EH (cell line): ENCODE measurements around the gene ADAD2.

Experiments used
- DNase-seq: peaks from one replicate; pipeline ENCODE4 v3.0.0-alpha.2; 2015; ENCODE audit warnings: low read depth

ADAD2 gene

DNA sequence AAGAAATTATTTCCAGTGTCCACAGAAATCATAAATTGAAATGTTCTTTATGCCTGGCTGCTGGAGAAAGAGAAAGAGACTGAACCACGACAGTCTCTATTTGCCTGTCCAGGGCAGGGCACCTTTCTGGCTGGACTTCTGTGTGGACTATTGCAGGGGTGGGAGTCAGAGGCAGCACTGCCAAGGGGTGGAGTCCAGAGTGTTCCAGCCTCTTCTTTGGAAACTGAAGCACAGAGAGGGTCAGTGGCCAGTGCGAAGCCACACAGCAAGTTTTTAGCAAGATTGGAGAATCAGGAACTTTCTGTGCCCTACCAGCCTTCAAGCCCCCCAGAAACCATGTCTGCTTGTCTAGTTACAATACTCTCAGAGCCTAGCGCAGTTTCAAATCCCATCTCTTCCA, 33.6 kb downstream of the ADAD2 start:
- DNase-seq = no peak

DNA sequence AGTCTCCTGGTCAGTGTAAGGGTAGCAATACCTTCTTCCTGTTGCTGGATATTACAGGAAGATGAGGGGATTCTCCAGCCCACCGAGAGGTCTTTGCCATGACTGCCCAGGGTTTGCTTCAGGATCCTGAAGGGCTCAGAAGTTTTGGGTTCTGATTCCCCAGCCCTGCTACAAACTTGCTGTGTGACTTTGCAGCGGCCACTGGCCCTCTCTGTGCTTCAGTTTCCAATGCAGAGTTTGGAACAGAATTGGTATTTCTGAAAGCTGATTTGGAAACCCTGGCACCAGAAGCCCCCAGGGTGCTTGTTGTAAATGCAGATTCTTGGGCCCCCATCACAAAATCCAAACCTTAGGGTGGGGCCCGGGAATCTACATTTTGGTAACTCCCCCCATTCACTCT, 34.2 kb downstream of the ADAD2 start:
- no peak for DNase-seq

DNA sequence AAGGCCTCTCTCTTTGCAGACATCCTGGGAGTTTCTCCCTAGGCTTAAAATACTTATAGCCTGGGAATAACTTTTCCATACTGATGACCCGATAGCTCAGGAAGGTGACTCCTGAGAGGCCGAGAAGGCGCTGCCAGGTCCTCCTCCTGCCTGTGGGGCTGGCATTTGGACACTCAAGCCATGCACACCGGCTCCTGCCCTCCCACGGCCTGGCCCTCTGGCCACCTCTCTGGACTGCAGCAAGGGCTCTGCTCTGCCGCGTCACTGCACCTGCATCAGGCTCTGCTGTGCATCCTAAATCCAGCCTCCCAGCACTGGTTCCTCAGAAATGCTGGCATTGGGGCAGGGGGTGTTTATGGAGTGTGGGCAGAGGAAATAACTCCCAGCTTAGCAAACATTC, 34.6 kb downstream of the ADAD2 start:
- no peak for DNase-seq

DNA sequence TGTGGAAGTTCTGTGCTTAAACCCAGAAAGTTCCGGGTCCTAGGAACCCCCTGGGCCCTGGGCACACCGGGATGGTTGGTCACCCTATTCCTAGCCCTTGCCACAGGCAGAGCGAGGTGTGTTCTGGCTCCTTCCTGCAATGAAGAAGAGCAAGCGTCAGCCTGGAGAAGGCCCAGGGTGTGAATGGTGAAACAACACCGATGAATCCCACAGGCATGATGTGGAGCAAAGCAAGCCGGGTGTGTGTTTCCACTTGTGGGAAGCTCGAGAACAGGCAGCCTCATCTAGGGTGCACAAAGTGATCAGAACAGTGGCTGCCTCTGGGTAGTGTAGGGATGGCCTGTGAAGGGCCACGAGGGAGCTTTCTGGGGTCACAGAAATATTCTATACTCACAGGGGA, 35.1 kb downstream of the ADAD2 start:
- DNase-seq = peak; percentile 67

DNA sequence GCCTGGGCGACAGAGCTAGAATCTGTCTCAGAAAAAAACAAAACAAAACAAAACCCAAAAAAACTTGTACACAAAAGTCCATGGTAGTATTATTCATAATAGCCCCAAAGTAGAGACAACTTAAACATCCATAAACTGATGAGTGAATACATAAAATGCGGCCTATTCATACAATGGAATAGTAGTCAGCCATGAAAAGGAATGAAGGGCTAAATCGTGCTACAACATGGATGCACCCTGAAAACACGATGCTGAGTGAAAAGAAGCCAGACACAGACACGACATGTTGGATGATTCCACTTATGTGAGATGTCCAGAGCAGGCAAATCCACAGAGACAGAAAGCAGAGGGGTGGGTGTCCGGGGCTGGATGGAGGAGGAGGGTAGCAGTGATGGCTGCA, 36.6 kb downstream of the ADAD2 start:
- no peak for DNase-seq

DNA sequence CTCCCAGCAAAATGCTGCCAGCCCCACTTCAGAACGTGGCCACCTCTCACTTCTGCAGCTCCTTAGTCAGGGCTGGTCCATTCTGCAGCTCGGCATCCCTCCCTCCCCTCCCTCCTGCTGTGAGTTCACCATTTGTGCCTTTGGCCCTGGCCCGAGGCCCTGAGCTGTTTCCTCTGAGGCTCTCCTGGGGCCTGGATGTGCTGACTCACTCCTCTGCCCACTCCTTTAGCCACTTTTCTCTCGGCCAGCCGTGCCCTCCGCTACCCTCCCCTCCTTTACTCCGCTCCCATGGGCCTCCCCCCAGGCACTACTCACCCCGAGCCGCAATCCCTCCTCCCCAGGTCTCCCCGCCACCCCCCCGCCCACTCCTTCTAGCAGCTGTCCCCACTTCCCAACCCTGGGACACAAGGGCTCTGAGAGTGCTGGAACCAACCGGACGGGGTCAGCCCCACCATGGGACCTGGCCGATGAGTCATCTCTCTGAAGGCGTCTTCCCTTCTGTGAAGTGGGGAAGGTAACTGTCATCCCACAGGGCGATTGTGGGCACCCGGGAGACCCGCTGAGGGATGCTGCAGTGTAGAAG, 37.4 kb downstream of the ADAD2 start:
- DNase-seq = peak; percentile 94

DNA sequence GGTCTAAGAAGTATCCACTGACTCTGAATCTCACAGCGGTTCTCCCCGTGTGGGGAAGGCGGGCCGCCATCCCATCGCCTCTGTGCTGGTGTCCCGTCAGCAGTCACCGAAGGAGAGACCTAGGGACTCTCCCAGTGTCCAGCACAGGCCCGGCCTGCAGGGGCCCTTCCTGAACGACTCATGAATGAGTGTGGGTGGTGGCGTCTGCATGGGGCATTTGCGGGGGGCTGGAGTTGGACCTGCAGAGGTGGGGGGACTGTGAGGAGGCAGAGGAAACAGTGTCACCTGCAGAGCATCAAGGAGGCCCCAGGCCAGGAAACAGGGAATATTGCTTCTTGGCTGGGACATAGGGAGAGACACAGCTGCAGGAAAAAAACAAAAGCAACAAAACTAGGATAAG, 38.5 kb downstream of the ADAD2 start:
- DNase-seq = no peak

DNA sequence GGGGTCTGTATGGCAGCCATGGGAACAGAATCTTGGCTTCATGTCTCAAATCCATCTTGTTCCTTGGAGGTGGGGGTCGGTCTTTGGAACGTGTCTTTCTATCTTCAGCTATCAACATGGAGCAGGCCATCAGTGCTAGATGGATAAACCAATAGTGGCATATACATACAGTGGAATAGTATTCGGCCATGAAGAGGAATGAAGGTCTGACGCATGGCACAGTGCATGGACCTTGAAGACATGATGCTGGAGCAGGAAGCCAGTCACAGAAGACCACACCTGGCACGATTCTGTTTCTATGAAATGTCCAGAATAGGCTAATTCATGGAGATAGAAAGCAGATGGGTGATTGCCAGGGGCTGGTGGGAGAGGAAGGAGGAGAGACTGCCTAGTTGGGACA, 41.1 kb downstream of the ADAD2 start:
- DNase-seq = no peak

DNA sequence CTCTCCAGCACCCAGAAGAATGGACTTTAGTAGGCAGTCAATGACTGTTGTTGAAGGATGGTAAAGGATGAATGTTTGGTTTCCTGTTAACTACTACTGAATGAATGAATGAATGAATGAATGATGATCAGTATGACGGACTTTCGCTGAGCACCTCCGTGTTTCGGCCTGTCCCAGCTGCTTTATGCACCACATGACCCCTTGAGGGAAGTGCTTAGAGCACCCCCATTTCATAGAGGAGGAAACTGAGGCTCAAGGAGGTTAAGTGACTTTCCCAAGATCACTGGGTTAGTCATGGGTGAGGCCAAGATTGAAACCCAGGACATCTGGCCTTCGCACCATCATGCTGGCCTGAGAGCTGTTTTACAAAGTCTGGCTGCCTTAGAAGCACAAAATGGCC, 42.0 kb downstream of the ADAD2 start:
- no peak for DNase-seq

DNA sequence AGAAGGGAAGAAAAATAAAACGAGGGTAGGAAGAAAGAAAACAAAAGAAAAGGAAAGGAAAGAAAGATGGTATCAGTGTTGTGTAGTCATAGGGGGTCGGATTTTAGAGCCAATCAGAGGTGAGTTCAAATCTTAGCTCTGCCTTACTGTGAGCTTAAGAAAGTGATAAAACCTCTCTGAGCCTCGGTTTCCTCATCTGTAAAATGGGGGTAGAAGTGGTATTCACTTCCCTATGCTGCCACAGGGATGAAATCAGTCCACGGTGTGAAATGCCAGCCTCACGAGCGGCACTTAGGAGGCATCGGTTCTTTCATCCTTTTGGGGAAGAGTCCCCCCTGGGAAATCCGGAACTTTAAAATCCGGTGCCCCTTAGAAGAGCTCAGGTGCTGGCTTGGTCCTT, 42.8 kb downstream of the ADAD2 start:
- no peak for DNase-seq

DNA sequence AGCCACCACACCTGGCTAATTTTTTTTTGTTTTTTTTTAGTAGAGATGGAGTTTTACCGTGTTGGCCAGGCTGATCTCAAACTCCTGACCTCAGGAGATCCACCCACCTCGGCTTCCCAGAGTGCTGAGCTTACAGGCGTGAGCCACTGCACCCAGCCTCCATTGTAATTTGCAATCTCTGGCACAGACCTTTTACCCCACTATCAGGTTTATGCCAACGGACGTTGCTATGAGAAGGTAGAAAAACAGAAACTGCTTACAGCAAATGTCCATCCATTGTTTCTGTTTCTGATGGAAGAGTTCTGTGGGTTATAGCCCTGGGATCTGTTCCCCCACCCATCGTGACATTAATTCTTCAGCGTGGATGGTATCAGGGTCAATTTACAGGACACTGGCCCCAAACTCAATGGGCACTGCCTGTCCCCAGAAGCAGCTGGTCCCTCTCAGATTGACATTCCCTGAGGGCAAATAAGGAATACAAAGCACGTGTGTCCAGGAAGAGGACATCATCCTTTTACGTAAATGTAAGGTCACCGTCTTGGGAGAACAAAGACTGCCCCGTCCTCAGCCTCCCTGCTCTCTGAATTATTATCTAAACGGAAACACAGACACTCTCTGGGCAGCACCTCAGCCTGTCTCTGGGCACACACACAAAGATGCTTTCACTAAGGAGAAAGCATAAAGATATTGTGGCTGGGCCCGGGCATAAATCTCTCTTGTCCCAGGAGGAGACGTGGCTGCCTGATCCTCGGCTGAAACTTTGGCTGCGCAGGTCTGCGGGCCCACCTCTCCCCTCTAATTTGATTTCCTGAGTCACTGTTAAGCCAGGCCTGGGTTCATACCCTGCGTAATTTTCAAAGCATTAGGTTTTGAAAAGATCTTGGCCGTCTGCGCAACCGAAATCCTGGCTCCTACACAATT, 43.6 kb downstream of the ADAD2 start:
- DNase-seq = no peak

DNA sequence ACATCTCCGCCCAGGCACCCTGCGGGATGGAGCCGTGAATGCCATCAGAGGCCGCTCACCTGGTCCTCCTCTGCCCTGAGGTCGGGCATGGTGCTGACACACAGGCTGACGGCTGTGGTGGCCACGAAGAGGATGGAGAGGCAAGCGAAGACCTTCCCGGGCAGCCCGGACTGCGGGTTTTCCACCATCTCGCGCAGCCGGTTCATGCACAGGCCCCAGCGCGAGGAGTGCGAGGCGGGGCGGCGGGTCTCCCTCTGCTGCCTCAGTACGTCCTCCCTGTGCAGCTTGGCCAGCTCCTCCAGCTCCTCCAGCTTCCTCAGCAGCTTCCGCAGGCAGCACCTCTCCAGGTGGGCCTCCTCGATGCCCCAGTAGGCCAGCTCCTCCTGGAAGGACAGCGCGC, 45.7 kb downstream of the ADAD2 start:
- DNase-seq = no peak

DNA sequence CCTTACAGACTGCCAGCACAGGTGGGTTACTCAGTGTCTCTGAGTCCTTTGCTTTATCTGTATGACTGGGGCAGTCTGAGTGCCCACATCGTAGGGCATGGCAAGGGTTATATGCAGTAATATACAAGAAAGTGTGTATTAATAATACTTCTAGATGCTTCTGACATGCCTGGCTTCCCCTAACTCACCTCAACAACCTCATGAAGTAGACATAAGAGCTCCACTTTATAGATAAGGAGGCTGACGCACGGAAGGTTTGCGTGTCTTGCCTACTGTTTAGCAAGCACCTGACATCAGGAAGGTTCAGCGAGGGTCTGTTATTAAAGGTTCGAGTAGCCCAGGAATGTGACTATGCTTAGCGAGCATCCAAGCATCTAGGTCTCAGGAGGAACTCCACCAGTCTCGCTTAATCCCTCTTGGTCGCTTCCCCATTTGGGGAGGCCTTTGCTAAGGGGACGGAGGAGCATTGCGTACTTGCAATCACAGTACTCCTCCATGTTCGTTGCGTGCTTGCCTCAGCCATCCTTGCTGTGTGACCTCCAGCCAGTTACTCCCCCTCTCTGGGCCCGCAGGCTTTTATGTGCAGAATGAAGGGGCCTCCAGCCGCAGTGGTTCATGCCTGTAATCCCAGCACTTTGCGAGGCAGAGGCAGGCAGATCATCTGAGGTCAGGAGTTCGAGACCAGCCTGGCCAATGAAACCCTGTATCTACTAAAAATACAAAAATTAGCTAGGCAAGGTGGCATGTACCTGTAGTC, 47.2 kb downstream of the ADAD2 start:
- no peak for DNase-seq

DNA sequence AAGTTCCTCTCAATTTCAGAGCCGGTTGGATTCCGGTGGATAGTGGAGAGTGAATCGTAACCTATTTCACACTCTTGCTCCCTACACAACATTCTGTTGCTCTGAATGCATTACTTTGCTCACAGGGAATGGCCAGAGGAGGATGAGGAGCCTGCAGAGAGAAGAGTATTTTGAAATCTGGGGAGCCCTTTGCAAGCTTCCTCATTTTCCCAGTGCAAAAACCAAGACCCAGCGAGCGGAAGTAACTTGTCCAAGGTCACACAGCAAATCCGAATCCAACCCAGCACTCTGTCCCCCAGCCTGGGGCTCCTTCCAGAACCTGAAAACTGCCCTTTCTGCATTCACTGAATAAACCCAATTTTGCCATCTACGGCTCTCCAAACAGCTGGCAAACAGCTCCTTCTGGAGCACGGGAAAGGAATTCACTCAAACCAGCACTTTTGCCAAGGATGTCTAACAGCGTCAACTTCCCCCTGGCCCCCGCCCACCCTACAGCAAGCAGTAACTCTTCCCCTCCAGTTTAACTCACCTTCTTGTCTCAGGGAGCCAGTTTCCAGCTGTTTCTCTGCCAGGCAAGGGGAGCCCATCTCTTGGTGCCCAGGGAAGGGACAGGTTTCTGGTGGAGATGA, 48.3 kb downstream of the ADAD2 start:
- DNase-seq = peak; percentile 27

DNA sequence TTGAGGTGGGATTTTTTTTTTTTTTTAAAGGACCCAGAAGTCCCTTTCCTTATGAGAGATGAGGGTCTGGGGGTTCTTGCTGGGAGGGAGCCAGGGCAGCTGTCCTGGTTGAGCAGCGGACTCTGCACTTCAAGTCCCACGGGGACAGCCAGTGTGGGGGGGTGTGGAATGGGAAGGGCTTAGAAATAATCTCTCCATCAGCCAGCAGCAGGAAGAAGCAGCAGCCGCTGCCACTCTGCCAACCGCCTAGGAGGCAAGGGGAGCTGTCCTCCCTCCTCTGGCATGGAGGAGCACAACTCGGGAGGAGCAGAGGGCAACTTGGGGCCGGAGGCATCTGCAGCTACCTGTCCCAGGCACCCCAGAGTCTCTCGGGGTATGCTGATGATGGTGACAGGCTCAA, 49.0 kb downstream of the ADAD2 start, which contains the start of gene KCNG4:
KCNG4 (minus strand) TSS at position 104 of the 400 bp plus-strand sequence. CDS start 2,527 bp downstream, outside the sequence.
- DNase-seq = no peak

DNA sequence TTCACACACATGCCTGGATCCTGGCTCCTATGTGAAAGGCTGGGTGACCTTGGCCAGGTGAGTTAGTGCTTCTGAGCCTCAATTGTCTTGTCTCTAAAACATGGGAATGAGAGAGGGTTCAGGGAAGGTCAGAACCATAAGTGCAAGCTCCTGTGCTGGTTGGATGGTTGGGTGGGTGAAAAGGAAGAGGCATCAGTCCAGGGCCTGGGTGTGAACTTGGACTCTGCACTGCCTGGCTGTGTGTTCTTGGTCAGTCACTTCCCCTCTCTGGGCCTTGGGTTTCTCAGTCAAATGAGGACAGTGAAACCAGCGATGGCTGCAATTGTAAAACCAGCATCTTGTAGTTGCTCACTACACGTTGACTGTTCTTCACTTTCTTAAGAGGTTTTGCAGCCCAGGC, 49.5 kb downstream of the ADAD2 start:
- no peak for DNase-seq

DNA sequence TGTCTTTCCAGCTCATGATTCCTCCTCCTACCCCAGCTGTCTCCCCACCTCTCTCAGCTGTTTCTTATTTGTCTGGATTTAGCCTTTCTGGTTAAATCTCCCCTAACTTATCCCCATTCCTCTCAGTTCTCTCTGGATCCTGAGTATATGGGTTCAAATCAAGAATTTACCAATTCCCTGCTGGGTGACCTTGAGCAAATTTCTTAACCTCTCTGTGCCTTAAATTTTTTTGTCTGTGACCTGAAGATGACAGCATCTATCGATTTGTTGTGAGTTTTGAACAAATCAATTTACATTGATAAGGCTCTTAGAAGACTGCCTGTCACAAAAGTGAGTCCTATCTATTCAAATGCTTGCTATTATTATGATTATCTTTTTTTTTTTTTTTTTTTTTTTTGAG, 50.8 kb downstream of the ADAD2 start:
- no peak for DNase-seq

DNA sequence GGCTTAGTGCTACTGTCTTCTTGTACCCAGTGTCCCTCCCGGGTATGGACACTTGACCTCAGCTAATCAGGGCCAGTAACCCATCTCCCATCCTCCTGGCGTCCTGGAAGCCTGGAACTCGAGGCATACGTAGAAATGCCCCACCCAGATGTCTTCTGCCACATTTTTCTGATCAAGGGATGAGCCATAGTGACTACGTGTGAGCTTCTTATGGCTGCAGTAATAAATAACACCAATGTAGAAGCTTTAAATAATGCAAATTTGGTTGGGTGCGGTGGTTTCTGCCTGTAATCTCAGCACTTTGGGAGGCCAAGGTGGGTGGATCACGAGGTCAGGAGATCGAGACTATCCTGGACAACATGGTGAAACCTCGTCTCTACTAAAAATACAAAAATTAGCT, 51.9 kb downstream of the ADAD2 start:
- no peak for DNase-seq

DNA sequence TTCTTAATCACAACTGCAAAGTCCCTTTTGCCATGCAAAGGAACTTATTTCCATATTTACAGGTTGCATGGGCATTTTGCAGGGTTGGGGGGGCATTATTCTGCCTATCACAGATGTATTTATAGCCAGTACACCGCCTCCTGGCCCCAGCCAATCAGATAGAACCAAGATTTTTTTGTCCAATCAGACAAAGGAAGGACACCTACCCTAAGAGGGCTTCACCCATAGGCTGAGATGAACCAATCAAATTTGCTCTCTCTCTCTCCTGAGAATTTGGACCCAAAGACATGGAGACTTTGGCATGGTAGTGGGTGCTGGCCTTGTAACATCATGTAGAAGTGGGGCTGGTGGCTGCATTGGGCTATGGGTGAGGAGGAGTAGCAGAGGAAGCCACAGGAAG, 52.8 kb downstream of the ADAD2 start:
- no peak for DNase-seq

DNA sequence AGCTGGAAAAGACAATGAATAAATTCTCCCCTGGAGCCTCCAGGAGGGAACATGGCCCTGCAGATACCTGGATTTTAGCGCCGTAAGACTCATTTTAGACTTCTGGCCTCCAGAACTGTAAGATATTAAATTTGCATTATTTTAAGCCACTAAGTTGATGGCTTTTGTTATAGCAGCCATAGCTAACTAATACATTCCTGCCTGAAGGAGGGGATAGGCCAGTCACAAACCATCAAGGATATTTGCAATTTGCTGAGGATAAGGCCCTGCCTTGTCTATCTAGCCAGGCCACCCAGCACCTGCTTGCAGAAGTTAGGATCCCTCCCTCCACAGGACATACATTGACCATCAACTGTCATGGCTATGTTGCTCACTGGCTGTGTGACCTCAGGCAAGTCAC, 53.8 kb downstream of the ADAD2 start:
- DNase-seq = no peak

DNA sequence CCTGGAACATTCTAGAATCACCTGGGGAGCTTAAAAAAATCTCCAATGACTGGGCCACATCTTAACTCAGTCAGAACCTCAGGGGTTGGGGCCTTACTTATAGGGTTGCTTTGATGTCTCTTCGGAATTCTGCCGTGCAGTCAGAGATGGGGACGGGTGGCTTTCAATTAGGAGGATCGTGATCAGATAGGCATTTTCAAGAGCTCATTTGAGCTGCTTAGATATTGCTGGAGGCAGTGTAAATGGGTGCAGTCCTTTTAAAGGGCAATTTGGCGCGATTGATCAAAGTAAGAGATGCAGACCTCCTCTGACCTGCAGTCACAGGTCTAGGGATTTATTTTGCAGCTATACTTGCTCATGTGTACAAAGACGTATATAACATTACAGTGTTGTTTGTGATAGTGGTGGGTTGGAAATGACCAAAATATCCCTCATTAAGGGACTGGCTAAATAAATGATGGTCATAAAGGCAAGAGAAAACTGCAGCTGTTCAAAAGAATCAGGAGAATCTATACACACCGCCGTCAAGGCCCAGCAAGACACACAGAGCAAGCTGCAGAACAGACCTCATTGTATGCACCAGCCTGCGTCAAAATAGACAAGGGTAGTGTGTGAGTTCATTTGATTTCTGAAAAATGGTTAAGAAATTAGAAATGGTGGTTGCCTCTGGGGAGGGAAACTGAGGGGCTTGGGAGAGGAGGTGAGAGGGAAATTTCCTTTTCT, 55.2 kb downstream of the ADAD2 start:
- DNase-seq = no peak

DNA sequence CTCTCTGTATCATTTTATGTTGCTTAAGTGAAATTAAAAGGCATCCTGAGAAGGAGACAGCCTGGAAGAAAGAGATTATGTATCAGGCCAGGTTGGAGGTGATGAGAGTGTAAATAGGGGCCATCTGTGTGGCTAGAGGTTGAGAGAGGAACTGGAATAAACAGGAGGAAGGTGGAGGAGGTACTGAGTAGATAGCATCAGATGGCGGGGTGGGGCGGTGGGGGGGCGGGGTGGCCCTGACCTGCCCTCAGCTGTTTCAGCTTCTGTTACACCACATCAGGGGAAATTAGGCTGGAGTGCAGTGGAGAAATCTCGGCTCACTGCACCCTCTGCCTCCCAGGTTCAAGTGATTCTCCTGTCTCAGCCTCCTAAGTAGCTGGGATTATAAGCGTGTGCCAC, 55.7 kb downstream of the ADAD2 start:
- no peak for DNase-seq
